SK-N-SH treated with all-trans-retinoic acid at 6 μM for 48 hours (cell line): ENCODE data around the gene TTC39A.

Experiments
- ATAC-seq: fragments of 200-7000 bp; cut with Tn5 transposase; 3 replicates; pipeline ENCODE4 v1.9.1; 2020; ENCODE audit warnings: mild to moderate bottlenecking, moderate library complexity
- ARNTL ChIP-seq: fragments of 450-650 bp; formaldehyde crosslinking; IDR thresholded peaks from 2 replicates; pipeline ENCODE4 v1.5.0; 2020; ENCODE audit warnings: low read depth, mild to moderate bottlenecking, moderate library complexity, borderline replicate concordance
- BACH2 ChIP-seq: fragments of 250-450 bp; sonication (Bioruptor Pico); IDR thresholded peaks from 2 replicates; pipeline ENCODE4 v1.9.0; 2021; ENCODE audit warnings: mild to moderate bottlenecking, borderline replicate concordance
- CSDC2 ChIP-seq: fragments of 250-450 bp; sonication (Bioruptor Pico); IDR thresholded peaks from 2 replicates; pipeline ENCODE4 v1.5.0; 2020; ENCODE audit warnings: mild to moderate bottlenecking, moderate library complexity
- CSRNP3 ChIP-seq: fragments of 250-450 bp; sonication (Bioruptor Pico); IDR thresholded peaks from 2 replicates; pipeline ENCODE4 v1.5.1; 2021; ENCODE audit warnings: mild to moderate bottlenecking, moderate library complexity
- ESRRG ChIP-seq: fragments of 250-450 bp; sonication (Bioruptor Pico); IDR thresholded peaks from 2 replicates; pipeline ENCODE4 v1.6.1; 2021; ENCODE audit warnings: mild to moderate bottlenecking
- GLIS3 ChIP-seq: fragments of 250-450 bp; sonication (Bioruptor Pico); IDR thresholded peaks from 2 replicates; pipeline ENCODE4 v1.5.0; 2020; ENCODE audit warnings: mild to moderate bottlenecking, moderate library complexity
- ISL1 ChIP-seq: fragments of 250-450 bp; sonication (Bioruptor Pico); IDR thresholded peaks from 2 replicates; pipeline ENCODE4 v2.1.2; 2022; ENCODE audit warnings: mild to moderate bottlenecking, moderate library complexity
- OSR1 ChIP-seq: fragments of 250-450 bp; sonication (Bioruptor Pico); IDR thresholded peaks from 2 replicates; pipeline ENCODE4 v1.8.0; 2022; ENCODE audit warnings: moderate library complexity, mild to moderate bottlenecking, inconsistent platforms
- PATZ1 ChIP-seq: fragments of 250-450 bp; sonication (Bioruptor Pico); IDR thresholded peaks from 2 replicates; pipeline ENCODE4 v1.8.0; 2020; ENCODE audit warnings: mild to moderate bottlenecking, moderate library complexity, borderline replicate concordance
- POU6F1 ChIP-seq: fragments of 250-450 bp; sonication (Bioruptor Pico); IDR thresholded peaks from 2 replicates; pipeline ENCODE4 v1.8.0; 2021; ENCODE audit warnings: low read depth, mild to moderate bottlenecking, moderate library complexity, borderline replicate concordance
- PPARA ChIP-seq: fragments of 250-450 bp; sonication (Bioruptor Pico); IDR thresholded peaks from 2 replicates; pipeline ENCODE4 v1.5.0; 2020; ENCODE audit warnings: mild to moderate bottlenecking, borderline replicate concordance
- RARB ChIP-seq: fragments of 250-450 bp; sonication (Bioruptor Pico); IDR thresholded peaks from 2 replicates; pipeline ENCODE4 v1.8.0; 2021; ENCODE audit warnings: mild to moderate bottlenecking, moderate library complexity
- SNAI2 ChIP-seq: fragments of 250-450 bp; sonication (Bioruptor Pico); IDR thresholded peaks from 2 replicates; pipeline ENCODE4 v1.5.0; 2020; ENCODE audit warnings: mild to moderate bottlenecking, moderate library complexity
- TCF4 ChIP-seq: fragments of 250-450 bp; sonication (Bioruptor Pico); IDR thresholded peaks from 2 replicates; pipeline ENCODE4 v1.8.0; 2021; ENCODE audit warnings: mild to moderate bottlenecking, moderate library complexity, borderline replicate concordance
- TOX ChIP-seq: fragments of 250-450 bp; sonication (Bioruptor Pico); IDR thresholded peaks from 2 replicates; pipeline ENCODE4 v1.8.0; 2021; ENCODE audit warnings: mild to moderate bottlenecking, moderate library complexity, borderline replicate concordance
- TSHZ2 ChIP-seq: fragments of 250-450 bp; sonication (Bioruptor Pico); IDR thresholded peaks from 2 replicates; pipeline ENCODE4 v1.5.0; 2020; ENCODE audit warnings: mild to moderate bottlenecking, moderate library complexity
- ZC3H10 ChIP-seq: fragments of 250-450 bp; sonication (Bioruptor Pico); IDR thresholded peaks from 2 replicates; pipeline ENCODE4 v1.5.1; 2021; ENCODE audit warnings: mild to moderate bottlenecking, moderate library complexity
- ZFP3 ChIP-seq: fragments of 250-450 bp; sonication (Bioruptor Pico); IDR thresholded peaks from 2 replicates; pipeline ENCODE4 v1.5.0; 2020; ENCODE audit warnings: mild to moderate bottlenecking, moderate library complexity
- ZFP30 ChIP-seq: fragments of 450-650 bp; formaldehyde crosslinking; IDR thresholded peaks from 2 replicates; pipeline ENCODE4 v1.5.0; 2022; ENCODE audit warnings: mild to moderate bottlenecking, moderate library complexity
- ZNF565 ChIP-seq: fragments of 450-650 bp; formaldehyde crosslinking; conservative IDR thresholded peaks from 2 replicates; pipeline ENCODE4 v1.5.0; 2020; ENCODE audit warnings: low read depth, mild to moderate bottlenecking, moderate library complexity
- ZNF8 ChIP-seq: fragments of 450-650 bp; formaldehyde crosslinking; IDR thresholded peaks from 2 replicates; pipeline ENCODE4 v1.5.0; 2020; ENCODE audit warnings: mild to moderate bottlenecking, moderate library complexity

The TTC39A gene

GRCh38 chr1:51343624-51344023 lies 13.3 kb upstream of the TTC39A start (continued):
- TF ChIP-seq CSRNP3 (CRISPR knock-in tag) (no peak), ISL1 (CRISPR knock-in tag) (no peak), ZNF8 (CRISPR knock-in tag) (no peak), POU6F1 (CRISPR knock-in tag) (no peak), PATZ1 (CRISPR knock-in tag) (no peak), ESRRG (CRISPR knock-in tag) (no peak)

GRCh38 chr1:51342591-51343206 lies 12.3 kb upstream of the TTC39A start:
- no peak for ATAC-seq
- TF ChIP-seq ARNTL (CRISPR knock-in tag), result no peak
- TF ChIP-seq ZFP3, result no peak
- TF ChIP-seq PATZ1 (CRISPR knock-in tag), result no peak
- TF ChIP-seq TCF4 (CRISPR knock-in tag), result no peak
- no peak for TF ChIP-seq TSHZ2
- no peak for TF ChIP-seq ZNF565 (CRISPR knock-in tag)
- no peak for TF ChIP-seq PPARA (CRISPR knock-in tag)
- TF ChIP-seq CSDC2 (CRISPR knock-in tag), result no peak
- no peak for TF ChIP-seq ZC3H10 (CRISPR knock-in tag)
- no peak for TF ChIP-seq GLIS3 (CRISPR knock-in tag)
- no peak for TF ChIP-seq SNAI2 (CRISPR knock-in tag)
- no peak for TF ChIP-seq RARB
- TF ChIP-seq ZFP30 (CRISPR knock-in tag), result no peak
- no peak for TF ChIP-seq POU6F1 (CRISPR knock-in tag)
- no peak for TF ChIP-seq BACH2 (CRISPR knock-in tag)
- TF ChIP-seq ISL1 (CRISPR knock-in tag), result no peak
- no peak for TF ChIP-seq OSR1 (CRISPR knock-in tag)
- TF ChIP-seq TOX (CRISPR knock-in tag), result no peak
- TF ChIP-seq ZNF8 (CRISPR knock-in tag), result no peak
